Adrenal gland (tissue), 5 donors: ENCODE measurements around the gene CYSTM1.

Experiments used
- POLR2A ChIP-seq, 2 donors: fragments of 450-650 bp; IDR thresholded peaks; one replicate each; pipeline ENCODE4 v1.6.1; 2017; ENCODE audit warnings: antibody characterized with exemption in 2 of 2, mild to moderate bottlenecking in 2 of 2, moderate library complexity in 1 of 2
- TF ChIP-seq, protein P1 (sequence below), 6 experiments: fragments of 450-650 bp in 4 of 6; fragments of 200-600 bp in 2 of 6; sonication (generic) in 1 of 6; IDR thresholded peaks; 1 replicate in 5 of 6; 2 replicates in 1 of 6; pipeline versions ENCODE4 v1.5.1 to v1.8.0; 2016 to 2021; ENCODE audit warnings: antibody characterized with exemption in 6 of 6, mild to moderate bottlenecking in 2 of 6, moderate library complexity in 1 of 6
- donor health status: DM: no; HTN: no; CAD: no.

DNA sequence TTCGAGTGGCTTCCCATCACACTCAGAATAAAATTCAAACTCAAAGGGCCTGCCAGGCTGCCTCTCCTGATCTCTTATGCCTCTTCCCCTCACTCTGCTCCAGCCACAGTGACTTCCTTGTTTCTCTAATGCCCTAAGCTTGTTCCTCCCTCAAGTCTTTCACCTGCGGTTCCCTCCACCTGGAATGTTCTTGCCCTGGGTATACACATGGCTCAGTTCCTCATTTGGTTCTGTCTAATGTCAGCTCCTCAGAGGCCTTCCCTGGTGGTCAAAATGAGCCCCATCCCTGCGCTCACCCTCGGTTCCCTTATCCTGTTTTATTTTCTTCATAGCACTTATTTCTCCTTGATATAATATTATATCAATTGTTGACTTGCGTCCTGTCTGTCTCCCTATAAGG lies 12.7 kb upstream of the CYSTM1 start:
- TF ChIP-seq, protein P1, sequence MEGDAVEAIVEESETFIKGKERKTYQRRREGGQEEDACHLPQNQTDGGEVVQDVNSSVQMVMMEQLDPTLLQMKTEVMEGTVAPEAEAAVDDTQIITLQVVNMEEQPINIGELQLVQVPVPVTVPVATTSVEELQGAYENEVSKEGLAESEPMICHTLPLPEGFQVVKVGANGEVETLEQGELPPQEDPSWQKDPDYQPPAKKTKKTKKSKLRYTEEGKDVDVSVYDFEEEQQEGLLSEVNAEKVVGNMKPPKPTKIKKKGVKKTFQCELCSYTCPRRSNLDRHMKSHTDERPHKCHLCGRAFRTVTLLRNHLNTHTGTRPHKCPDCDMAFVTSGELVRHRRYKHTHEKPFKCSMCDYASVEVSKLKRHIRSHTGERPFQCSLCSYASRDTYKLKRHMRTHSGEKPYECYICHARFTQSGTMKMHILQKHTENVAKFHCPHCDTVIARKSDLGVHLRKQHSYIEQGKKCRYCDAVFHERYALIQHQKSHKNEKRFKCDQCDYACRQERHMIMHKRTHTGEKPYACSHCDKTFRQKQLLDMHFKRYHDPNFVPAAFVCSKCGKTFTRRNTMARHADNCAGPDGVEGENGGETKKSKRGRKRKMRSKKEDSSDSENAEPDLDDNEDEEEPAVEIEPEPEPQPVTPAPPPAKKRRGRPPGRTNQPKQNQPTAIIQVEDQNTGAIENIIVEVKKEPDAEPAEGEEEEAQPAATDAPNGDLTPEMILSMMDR (IDR thresholded peaks at IDR 0.05) = no peak
- TF ChIP-seq POLR2A (IDR thresholded peaks at IDR 0.05) = no peak
